HEK293 (cell line): ENCODE results near the gene CEMIP2.
"Not testable (repeated sequence)": the region's sequence is repeated elsewhere in the genome, so short reads cannot be mapped to it uniquely, and the experiment has no call there.

Source experiments
- CTCF ChIA-PET: fragments of 350-600 bp; formaldehyde crosslinking; extraction: SDS; loops from one replicate; lab custom pipeline; 2021; ENCODE audit warnings: antibody characterized with exemption; lab: Yijun Ruan, JAX
- POLR2A ChIA-PET: fragments of 300-600 bp; formaldehyde crosslinking; extraction: SDS; loops from one replicate; lab custom pipeline; 2020; ENCODE audit warnings: antibody characterized with exemption, inconsistent platforms; lab: Yijun Ruan, JAX
- H3K27ac ChIP-seq: fragments of 200-500 bp; sonication (Bioruptor generic); 2 replicates; pipeline ENCODE4 v1.5.1; 2014; ENCODE audit warnings: low read depth, low read length, control low read depth, inconsistent platforms; ENCODE audit errors: extremely low read depth
- H3K36me3 ChIP-seq, 2 experiments: fragments of 200-500 bp in 1 of 2; sonication (Bioruptor generic) in 1 of 2; 1 replicate in 1 of 2; 2 replicates in 1 of 2; pipeline ENCODE4 v1.5.1; 2014 to 2017; ENCODE audit warnings: inconsistent platforms in 2 of 2, low read length in 2 of 2; ENCODE audit not compliant: control insufficient read depth in 2 of 2, insufficient read depth in 1 of 2
- H3K4me1 ChIP-seq: fragments of 200-500 bp; sonication (Bioruptor generic); 2 replicates; pipeline ENCODE4 v1.5.1; 2014; ENCODE audit warnings: mild to moderate bottlenecking, low read length, inconsistent platforms; ENCODE audit not compliant: control insufficient read depth, insufficient read depth
- H3K4me3 ChIP-seq: 2 replicates; pipeline ENCODE4 v1.5.1; 2011; ENCODE audit warnings: low read depth, mild to moderate bottlenecking, control low read depth, low read length, moderate library complexity
- H3K9me3 ChIP-seq: fragments of 200-500 bp; sonication (Bioruptor generic); 2 replicates; pipeline ENCODE4 v1.5.1; 2014; ENCODE audit warnings: low read depth, low read length, inconsistent platforms; ENCODE audit not compliant: control insufficient read depth, insufficient read depth
- OSR2 ChIP-seq: fragments of 450-650 bp; formaldehyde crosslinking; IDR thresholded peaks from 2 replicates; pipeline ENCODE4 v1.5.1; 2016; ENCODE audit warnings: missing biosample characterization, missing genetic modification characterization
- SCRT1 ChIP-seq: fragments of 450-650 bp; formaldehyde crosslinking; IDR thresholded peaks from 2 replicates; pipeline ENCODE4 v1.5.1; 2016; ENCODE audit warnings: missing biosample characterization, missing genetic modification characterization, borderline replicate concordance
- SP7 ChIP-seq: fragments of 450-650 bp; formaldehyde crosslinking; IDR thresholded peaks from 2 replicates; pipeline ENCODE4 v1.5.1; 2016; ENCODE audit warnings: missing biosample characterization, missing genetic modification characterization
- ZNF114 ChIP-seq: fragments of 450-650 bp; formaldehyde crosslinking; IDR thresholded peaks from 2 replicates; pipeline ENCODE4 v1.5.0; 2017; ENCODE audit warnings: missing biosample characterization, missing genetic modification characterization
- ZNF248 ChIP-seq: fragments of 450-650 bp; formaldehyde crosslinking; IDR thresholded peaks from 2 replicates; pipeline ENCODE4 v1.5.1; 2017; ENCODE audit warnings: missing biosample characterization, missing genetic modification characterization
- ZNF274 ChIP-seq, 2 experiments: fragments of 200-500 bp in 1 of 2; fragments of 450-650 bp in 1 of 2; sonication (Bioruptor generic) in 1 of 2; formaldehyde crosslinking in 1 of 2; IDR thresholded peaks; 2 replicates each; pipeline versions ENCODE4 v1.5.1 to v1.6.1; 2014 to 2016; ENCODE audit warnings: borderline replicate concordance in 1 of 2, inconsistent platforms in 1 of 2, low read length in 1 of 2, missing biosample characterization in 1 of 2, missing genetic modification characterization in 1 of 2
- ZNF350 ChIP-seq: fragments of 450-650 bp; formaldehyde crosslinking; IDR thresholded peaks from 2 replicates; pipeline ENCODE4 v1.5.0; 2017; ENCODE audit warnings: missing biosample characterization, mild to moderate bottlenecking, missing genetic modification characterization
- ZNF354C ChIP-seq: fragments of 450-650 bp; formaldehyde crosslinking; IDR thresholded peaks from 2 replicates; pipeline ENCODE4 v1.5.1; 2016; ENCODE audit warnings: missing biosample characterization, missing genetic modification characterization, low read depth, borderline replicate concordance
- ZNF391 ChIP-seq: fragments of 450-650 bp; formaldehyde crosslinking; IDR thresholded peaks from 2 replicates; pipeline ENCODE4 v1.5.1; 2016; ENCODE audit warnings: low read depth, missing biosample characterization, missing genetic modification characterization, borderline replicate concordance
- ZNF404 ChIP-seq: fragments of 450-650 bp; formaldehyde crosslinking; IDR thresholded peaks from 2 replicates; pipeline ENCODE4 v1.5.1; 2017; ENCODE audit warnings: missing biosample characterization, missing genetic modification characterization
- ZNF561 ChIP-seq: fragments of 450-650 bp; IDR thresholded peaks from 2 replicates; pipeline ENCODE4 v1.5.1; 2018; ENCODE audit warnings: missing biosample characterization, missing genetic modification characterization, borderline replicate concordance
- ZNF837 ChIP-seq: fragments of 450-650 bp; formaldehyde crosslinking; IDR thresholded peaks from 2 replicates; pipeline ENCODE4 v1.5.1; 2016; ENCODE audit warnings: missing biosample characterization, missing genetic modification characterization
- ZNF843 ChIP-seq: fragments of 450-650 bp; formaldehyde crosslinking; IDR thresholded peaks from 2 replicates; pipeline ENCODE4 v1.5.1; 2016; ENCODE audit warnings: missing biosample characterization, missing genetic modification characterization
- ZSCAN16 ChIP-seq: fragments of 450-650 bp; formaldehyde crosslinking; IDR thresholded peaks from 2 replicates; pipeline ENCODE4 v1.5.1; 2016; ENCODE audit warnings: missing biosample characterization, missing genetic modification characterization
- ZSCAN23 ChIP-seq: fragments of 450-650 bp; formaldehyde crosslinking; IDR thresholded peaks from 2 replicates; pipeline ENCODE4 v1.5.1; 2016; ENCODE audit warnings: missing biosample characterization, missing genetic modification characterization
- TF ChIP-seq, protein P1 (sequence below): fragments of 450-650 bp; formaldehyde crosslinking; IDR thresholded peaks from 2 replicates; pipeline ENCODE4 v1.5.1; 2016; ENCODE audit warnings: missing biosample characterization, missing genetic modification characterization, borderline replicate concordance
- TF ChIP-seq, protein P2 (sequence below): fragments of 450-650 bp; formaldehyde crosslinking; IDR thresholded peaks from 2 replicates; pipeline ENCODE4 v1.5.1; 2016; ENCODE audit warnings: missing biosample characterization, missing genetic modification characterization
- TF ChIP-seq, protein P3 (sequence below): fragments of 450-650 bp; formaldehyde crosslinking; conservative IDR thresholded peaks from 2 replicates; pipeline ENCODE4 v1.5.1; 2016; ENCODE audit warnings: low read depth, missing biosample characterization, missing genetic modification characterization
- TF ChIP-seq, protein P4 (sequence below): fragments of 450-650 bp; formaldehyde crosslinking; IDR thresholded peaks from 2 replicates; pipeline ENCODE4 v1.5.1; 2016; ENCODE audit warnings: missing biosample characterization, missing genetic modification characterization

The CEMIP2 gene

DNA sequence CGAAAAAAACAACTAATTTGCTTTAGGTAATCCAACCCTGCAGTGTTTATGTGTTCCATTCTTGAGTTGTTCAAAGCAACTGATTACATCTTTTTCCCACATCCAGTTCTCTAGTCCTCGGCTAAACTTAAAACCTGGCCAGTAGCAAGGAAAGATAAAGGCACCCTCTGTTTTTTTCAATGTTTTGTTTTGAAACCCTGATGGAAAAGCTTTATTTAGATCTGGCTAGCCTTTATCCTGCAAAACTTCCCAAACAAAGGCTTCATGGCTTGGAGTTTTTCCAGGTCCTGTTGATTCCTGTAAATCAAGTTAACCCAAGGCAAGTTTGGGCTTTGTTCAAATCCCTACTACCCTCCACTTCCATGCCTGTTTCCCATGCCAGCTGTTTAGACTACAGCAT, 105.1 kb downstream of the CEMIP2 start (continued):
- TF ChIP-seq, protein P1, sequence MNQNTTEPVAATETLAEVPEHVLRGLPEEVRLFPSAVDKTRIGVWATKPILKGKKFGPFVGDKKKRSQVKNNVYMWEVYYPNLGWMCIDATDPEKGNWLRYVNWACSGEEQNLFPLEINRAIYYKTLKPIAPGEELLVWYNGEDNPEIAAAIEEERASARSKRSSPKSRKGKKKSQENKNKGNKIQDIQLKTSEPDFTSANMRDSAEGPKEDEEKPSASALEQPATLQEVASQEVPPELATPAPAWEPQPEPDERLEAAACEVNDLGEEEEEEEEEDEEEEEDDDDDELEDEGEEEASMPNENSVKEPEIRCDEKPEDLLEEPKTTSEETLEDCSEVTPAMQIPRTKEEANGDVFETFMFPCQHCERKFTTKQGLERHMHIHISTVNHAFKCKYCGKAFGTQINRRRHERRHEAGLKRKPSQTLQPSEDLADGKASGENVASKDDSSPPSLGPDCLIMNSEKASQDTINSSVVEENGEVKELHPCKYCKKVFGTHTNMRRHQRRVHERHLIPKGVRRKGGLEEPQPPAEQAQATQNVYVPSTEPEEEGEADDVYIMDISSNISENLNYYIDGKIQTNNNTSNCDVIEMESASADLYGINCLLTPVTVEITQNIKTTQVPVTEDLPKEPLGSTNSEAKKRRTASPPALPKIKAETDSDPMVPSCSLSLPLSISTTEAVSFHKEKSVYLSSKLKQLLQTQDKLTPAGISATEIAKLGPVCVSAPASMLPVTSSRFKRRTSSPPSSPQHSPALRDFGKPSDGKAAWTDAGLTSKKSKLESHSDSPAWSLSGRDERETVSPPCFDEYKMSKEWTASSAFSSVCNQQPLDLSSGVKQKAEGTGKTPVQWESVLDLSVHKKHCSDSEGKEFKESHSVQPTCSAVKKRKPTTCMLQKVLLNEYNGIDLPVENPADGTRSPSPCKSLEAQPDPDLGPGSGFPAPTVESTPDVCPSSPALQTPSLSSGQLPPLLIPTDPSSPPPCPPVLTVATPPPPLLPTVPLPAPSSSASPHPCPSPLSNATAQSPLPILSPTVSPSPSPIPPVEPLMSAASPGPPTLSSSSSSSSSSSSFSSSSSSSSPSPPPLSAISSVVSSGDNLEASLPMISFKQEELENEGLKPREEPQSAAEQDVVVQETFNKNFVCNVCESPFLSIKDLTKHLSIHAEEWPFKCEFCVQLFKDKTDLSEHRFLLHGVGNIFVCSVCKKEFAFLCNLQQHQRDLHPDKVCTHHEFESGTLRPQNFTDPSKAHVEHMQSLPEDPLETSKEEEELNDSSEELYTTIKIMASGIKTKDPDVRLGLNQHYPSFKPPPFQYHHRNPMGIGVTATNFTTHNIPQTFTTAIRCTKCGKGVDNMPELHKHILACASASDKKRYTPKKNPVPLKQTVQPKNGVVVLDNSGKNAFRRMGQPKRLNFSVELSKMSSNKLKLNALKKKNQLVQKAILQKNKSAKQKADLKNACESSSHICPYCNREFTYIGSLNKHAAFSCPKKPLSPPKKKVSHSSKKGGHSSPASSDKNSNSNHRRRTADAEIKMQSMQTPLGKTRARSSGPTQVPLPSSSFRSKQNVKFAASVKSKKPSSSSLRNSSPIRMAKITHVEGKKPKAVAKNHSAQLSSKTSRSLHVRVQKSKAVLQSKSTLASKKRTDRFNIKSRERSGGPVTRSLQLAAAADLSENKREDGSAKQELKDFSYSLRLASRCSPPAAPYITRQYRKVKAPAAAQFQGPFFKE (tag by site-specific recombination) = no peak
- no peak for TF ChIP-seq ZNF114 (tag by site-specific recombination)
- TF ChIP-seq, all 188 proteins: peak for 0

DNA sequence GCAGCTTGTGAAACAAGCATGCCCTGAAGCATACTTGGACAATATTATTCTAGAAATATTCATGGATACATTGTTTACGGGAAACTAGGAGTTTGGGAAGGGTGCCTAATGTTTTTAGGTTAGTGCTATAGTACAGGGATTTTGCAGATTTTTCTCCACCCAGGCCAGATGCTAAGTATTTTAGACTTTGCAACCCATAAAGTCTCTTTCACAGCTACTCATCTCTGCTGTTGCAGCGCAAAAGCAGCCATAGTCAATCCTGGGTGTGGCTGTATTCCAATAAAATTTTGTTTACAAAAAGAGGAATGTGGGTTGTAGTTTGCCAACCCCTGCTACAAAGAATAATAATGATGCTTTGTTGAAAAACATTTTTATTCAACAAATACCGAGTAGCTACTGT, 106.2 kb downstream of the CEMIP2 start:
- no peaks in the 10 kb centered on the region for H3K9me3 ChIP-seq
- CTCF ChIA-PET = no interaction called here
- no peak for TF ChIP-seq ZNF391 (tag by site-specific recombination)
- TF ChIP-seq ZNF837 (tag by site-specific recombination) = no peak
- TF ChIP-seq, protein P2, sequence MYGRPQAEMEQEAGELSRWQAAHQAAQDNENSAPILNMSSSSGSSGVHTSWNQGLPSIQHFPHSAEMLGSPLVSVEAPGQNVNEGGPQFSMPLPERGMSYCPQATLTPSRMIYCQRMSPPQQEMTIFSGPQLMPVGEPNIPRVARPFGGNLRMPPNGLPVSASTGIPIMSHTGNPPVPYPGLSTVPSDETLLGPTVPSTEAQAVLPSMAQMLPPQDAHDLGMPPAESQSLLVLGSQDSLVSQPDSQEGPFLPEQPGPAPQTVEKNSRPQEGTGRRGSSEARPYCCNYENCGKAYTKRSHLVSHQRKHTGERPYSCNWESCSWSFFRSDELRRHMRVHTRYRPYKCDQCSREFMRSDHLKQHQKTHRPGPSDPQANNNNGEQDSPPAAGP = no peak
- TF ChIP-seq ZNF248 (tag by site-specific recombination) = no peak
- TF ChIP-seq, protein P3, sequence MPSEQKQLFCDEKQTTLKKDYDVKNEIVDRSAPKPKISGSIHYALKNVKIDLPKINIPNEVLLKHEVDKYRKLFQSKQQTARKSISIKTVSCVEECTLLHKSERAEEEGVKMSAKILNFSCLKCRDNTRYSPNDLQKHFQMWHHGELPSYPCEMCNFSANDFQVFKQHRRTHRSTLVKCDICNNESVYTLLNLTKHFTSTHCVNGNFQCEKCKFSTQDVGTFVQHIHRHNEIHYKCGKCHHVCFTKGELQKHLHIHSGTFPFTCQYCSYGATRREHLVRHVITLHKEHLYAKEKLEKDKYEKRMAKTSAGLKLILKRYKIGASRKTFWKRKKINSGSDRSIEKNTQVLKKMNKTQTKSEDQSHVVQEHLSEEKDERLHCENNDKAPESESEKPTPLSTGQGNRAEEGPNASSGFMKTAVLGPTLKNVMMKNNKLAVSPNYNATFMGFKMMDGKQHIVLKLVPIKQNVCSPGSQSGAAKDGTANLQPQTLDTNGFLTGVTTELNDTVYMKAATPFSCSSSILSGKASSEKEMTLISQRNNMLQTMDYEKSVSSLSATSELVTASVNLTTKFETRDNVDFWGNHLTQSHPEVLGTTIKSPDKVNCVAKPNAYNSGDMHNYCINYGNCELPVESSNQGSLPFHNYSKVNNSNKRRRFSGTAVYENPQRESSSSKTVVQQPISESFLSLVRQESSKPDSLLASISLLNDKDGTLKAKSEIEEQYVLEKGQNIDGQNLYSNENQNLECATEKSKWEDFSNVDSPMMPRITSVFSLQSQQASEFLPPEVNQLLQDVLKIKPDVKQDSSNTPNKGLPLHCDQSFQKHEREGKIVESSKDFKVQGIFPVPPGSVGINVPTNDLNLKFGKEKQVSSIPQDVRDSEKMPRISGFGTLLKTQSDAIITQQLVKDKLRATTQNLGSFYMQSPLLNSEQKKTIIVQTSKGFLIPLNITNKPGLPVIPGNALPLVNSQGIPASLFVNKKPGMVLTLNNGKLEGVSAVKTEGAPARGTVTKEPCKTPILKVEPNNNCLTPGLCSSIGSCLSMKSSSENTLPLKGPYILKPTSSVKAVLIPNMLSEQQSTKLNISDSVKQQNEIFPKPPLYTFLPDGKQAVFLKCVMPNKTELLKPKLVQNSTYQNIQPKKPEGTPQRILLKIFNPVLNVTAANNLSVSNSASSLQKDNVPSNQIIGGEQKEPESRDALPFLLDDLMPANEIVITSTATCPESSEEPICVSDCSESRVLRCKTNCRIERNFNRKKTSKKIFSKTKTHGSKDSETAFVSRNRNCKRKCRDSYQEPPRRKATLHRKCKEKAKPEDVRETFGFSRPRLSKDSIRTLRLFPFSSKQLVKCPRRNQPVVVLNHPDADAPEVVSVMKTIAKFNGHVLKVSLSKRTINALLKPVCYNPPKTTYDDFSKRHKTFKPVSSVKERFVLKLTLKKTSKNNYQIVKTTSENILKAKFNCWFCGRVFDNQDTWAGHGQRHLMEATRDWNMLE (tag by site-specific recombination) = no peak
- no peak for TF ChIP-seq ZSCAN16 (tag by site-specific recombination)
- TF ChIP-seq ZNF404 (tag by site-specific recombination) = no peak
- no peak for TF ChIP-seq SCRT1 (tag by site-specific recombination)
- TF ChIP-seq ZNF350 (tag by site-specific recombination) = no peak
- no peak for TF ChIP-seq OSR2 (tag by site-specific recombination)
- no peak for TF ChIP-seq ZNF274 (IDR thresholded peaks at IDR 0.05; ENCODE audit: low read length)
- TF ChIP-seq ZNF274 (tag by site-specific recombination; IDR thresholded peaks at IDR 0.05; ENCODE audit: borderline replicate concordance) = no peak
- no peak for TF ChIP-seq SP7 (tag by site-specific recombination)
- TF ChIP-seq ZNF561 = no peak
- TF ChIP-seq ZSCAN23 (tag by site-specific recombination) = no peak
- TF ChIP-seq, protein P4, sequence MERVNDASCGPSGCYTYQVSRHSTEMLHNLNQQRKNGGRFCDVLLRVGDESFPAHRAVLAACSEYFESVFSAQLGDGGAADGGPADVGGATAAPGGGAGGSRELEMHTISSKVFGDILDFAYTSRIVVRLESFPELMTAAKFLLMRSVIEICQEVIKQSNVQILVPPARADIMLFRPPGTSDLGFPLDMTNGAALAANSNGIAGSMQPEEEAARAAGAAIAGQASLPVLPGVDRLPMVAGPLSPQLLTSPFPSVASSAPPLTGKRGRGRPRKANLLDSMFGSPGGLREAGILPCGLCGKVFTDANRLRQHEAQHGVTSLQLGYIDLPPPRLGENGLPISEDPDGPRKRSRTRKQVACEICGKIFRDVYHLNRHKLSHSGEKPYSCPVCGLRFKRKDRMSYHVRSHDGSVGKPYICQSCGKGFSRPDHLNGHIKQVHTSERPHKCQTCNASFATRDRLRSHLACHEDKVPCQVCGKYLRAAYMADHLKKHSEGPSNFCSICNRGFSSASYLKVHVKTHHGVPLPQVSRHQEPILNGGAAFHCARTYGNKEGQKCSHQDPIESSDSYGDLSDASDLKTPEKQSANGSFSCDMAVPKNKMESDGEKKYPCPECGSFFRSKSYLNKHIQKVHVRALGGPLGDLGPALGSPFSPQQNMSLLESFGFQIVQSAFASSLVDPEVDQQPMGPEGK (tag by site-specific recombination) = no peak
- TF ChIP-seq ZNF354C (tag by site-specific recombination) = no peak
- no peak for TF ChIP-seq ZNF843 (tag by site-specific recombination)
- H3K27ac ChIP-seq = no peak overlapping the region
- POLR2A ChIA-PET = no interaction called here
- H3K4me3 ChIP-seq = no peak overlapping the region
- H3K36me3 ChIP-seq = no peaks in the 10 kb centered on the region
- no peaks in the 10 kb centered on the region for H3K4me1 ChIP-seq

DNA sequence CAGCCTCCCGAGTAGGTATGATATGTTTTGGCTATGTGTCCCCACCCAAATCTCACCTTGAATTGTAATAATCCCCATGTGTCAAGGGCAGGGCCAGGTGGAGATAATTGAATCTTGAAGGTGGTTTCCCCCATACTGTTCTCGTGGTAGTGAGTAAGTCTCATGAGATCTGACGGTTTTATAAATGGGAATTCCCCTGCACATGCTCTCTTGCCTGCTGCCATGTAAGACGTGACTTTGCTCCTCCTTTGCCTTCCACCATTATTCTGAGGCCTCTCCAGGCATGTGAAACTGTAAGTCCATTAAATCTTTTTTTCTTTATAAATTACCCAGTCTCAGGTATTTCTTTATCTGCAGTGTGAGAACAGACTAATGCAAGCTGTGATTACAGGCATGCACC, 111.0 kb downstream of the CEMIP2 start:
- H3K4me1 ChIP-seq = not testable (repeated sequence)

More for the DNA sequence above, 111.0 kb downstream of the CEMIP2 start:
- CTCF ChIA-PET, H3K27ac ChIP-seq, POLR2A ChIA-PET, H3K36me3 ChIP-seq, H3K4me3 ChIP-seq, H3K9me3 ChIP-seq: not testable (repeated sequence)
